ENCODE results near the gene APOBEC3A.
"Not testable (repeated sequence)": the region's sequence is repeated elsewhere in the genome, so short reads cannot be mapped to it uniquely, and the experiment has no call there.

Gene APOBEC3A

DNA sequence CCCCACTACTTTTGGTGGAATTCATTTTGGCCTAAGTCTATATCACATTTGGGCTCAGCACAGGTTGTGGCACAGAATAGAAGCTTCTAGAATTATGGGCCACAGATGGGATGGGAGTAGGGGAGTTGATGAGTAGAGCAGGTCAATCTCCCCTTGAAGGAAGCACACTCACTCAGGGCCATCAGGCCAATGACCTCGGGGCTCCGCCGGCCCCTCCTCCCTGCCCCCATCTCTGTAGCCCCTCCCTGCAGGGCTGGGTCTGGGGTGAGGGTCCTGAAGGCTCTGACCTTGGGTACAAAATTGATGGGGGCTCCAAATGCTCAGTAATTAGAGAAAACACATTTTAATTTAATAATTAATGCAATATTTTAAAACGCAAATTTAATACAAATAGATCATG lies 3.3 kb downstream of the APOBEC3A start:
- DNase-seq = not testable (repeated sequence)

DNA sequence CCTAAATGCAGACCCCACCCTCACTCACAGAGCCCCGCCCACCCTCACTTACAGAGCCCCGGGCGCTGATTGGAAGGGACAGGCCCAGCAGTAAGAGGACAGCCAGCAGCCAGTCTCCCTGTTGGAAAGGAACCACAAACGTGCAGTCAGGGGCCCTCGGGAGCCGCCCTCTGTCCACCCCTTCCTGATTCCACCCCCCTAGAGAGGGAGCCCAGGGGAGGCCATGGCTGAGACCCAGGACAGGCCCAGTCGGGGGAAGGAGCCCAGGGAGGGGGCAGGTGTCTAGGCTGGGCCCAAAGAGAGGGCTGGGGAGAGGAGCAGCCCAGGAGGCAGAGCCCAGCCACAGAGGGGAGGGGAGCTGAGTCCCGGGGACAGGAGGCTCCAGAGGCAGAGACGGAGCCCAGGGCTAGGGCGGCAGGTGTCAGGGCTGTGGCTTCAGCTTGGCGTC lies 5.9 kb downstream of the APOBEC3A start:
- DNase-seq = not testable (repeated sequence)

DNA sequence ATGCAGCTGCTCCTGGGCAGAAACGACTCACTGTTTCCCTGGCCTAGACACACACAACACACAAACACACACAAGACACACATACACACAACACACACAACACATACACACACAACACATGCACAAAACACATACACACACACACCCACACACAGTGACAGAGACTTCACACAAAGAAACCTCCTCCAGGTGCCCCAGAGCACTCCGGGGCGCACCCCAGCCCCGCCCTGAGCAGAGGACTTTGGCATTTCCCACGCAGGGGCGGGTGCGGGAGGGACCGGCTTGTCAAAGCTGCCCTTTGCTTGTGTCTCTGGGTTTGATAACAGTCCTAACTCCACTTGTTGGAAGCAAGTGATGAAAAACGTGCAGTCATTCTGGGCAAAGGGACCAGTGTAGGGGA lies 6.5 kb downstream of the APOBEC3A start:
- no peak for DNase-seq

DNA sequence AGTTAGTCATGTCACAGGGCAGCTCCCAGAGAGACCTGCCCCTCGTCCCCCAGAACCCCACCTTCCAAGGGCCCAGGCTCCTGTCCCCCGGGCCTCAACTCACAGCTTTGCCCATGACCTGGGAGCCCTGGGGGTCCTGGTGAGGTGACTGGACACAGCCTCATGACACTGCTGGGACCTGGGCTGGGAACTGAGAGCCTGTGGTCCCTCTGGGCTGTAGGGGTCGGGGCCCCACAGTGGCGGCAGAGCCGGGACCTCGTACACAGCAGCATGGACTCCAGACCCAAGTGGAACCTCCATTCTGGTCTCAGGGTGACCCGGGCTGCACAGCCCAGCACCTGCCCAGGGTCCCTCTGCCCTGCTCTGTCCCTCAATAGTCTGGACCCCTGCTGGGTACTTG lies 6.9 kb downstream of the APOBEC3A start:
- no peak for DNase-seq

DNA sequence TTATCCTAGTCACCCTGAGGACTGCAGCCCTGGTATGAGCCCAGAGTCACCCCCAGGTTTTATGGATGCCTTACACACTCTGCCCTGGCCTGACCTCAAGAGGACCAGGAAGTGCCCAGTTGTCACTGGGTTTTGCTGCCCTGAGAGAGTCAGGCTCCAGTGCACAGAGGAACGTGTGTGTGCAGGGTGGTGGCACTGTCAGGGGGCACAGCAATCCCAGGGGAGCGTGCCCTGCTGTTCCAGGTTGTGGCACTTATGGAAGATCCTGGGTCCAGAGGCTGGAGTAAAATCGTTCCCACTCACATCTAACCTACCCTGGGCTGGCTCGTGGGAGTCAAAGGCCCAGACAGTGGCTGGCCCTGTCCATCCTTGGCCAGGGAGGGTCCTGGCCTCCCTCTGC lies 7.6 kb downstream of the APOBEC3A start:
- no peak for DNase-seq

DNA sequence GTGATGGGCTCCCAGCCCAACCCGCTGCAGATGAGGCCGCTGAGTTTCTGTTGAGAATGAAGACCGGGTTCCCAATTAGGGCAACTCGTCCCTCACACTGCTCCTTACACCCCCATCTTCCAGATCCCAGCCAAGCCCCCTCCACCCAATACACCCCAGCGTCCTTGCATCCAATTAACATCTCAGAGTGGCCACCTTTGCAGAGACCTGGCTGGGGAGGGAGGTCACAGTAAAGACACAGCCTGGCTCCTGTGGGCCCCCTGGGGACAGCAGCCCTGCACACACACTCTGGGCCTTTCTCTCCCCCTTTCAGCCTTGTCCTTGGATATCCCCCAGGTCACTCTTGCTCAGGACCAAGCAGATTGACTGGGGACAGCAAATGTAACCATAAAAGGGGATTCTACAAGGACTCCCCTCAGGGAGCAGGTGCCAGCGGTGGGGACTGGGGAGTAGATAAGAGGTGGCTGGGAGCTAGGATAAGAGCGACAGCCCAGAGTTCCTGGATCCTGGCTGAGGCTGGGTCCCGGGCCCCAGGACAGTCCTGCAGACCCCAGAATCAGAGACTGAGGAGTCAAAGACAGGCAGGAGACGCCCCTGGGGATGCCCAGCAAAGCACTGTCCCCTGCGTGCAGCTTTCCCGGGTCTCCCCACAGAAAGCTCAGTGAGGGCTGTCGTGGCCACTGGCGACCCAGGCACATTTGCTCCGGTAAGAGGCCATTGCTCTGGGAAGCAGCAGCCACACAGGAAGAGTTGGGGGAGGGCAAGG lies 8.4 kb downstream of the APOBEC3A start:
- no peak for DNase-seq

DNA sequence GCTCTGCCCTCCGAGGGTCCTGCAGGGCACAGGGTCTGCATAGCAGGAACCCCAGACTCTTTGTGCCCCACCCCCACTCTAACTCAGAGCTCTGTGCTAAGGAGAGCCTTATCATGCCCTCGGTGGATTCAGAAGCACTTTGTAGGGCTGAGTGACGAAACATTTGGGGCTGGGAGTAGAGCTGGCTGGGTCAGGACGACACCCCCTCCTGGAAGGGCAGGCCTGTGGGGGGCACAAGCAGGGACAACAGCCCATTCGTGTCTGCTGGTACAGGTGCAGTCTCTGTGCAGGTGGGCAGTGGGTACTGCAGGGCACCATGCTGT lies 8.9 kb downstream of the APOBEC3A start:
- DNase-seq = no peak

DNA sequence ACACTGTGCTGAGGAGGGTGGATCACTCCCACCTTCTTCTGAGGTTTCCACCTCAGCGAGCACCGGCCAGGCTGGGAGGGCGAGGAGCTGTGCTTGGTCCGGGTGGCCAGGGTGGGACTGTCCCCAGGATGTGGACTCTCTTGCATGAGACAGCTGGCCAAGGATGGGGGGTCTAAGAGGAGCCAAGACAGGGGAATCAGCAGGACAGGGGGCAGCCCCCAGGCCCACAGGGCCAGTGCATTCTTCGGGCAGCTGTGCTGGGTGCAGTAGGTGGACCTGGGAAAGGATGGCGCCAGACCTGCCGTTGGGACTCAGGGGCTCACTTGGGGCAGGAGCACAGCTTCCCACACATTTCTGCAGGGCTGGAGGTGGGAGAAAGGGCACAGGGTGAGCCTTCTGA lies 9.5 kb downstream of the APOBEC3A start:
- no peak for DNase-seq

DNA sequence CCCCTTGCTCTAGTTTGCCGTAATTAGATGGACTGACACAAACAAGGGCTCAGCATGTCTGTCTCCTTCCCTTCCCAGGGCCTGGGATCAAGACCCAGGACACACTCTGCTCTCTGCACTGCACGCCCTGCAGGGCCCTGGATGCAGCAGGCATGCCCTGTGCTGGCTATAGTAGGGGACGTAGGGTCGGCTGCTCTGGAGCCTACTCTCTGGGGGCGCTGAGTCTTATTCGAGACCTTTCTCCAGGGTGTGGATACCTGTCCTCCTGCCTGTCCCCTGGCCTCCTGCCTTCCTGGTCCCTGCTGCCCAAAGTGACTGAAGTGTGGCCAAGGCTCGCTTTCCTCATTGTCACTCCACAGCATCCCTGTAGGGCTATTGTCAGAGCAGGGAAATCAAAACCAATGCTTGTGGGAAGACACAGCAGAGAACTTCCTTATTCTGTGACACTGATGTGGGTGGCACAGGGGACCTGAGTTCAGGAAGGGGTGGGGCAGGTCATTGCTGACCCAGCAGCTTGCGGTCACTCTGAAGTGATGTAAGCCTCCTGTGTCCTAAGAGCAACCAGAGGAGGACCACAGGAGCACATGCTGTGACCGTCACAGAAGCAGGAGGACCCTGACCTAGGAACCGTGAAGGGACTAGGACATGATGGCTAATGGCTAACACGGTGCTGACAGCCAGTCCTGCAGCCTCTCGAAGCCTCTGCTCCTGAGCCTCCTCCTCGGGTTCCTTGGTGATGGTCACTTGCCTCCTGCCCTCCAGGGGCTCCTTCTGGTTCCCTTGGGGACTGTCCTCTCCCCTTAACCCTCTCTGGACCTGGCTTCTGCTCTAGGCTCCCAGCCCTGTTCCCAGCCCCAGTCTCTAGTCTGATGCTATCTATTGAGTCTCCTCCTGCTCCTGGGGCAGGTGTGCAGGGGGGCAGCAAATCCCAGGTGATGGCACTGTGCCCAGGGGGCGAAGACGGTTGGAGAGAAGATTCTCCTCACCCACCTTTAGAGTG lies 10.3 kb downstream of the APOBEC3A start:
- no peak for DNase-seq

DNA sequence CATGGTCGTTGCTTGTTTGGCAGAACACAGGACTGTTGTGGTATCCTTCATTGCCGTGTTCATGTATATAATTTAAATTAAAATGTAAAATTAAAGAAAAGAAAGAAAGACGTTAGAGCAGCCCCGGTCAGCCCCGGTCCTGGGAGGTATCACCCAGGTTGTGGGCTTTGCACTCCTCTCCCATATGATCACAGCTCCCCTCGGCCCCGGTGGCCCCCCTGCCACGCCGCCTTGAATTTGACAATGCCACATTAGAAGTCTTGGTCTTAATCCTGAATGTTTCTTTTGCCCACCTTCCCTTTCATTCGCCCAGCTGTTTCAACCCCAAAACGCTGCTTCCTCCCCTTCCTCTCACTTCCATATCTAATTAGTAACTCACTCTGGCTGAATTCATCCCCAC lies 11.4 kb downstream of the APOBEC3A start:
- no peak for DNase-seq

DNA sequence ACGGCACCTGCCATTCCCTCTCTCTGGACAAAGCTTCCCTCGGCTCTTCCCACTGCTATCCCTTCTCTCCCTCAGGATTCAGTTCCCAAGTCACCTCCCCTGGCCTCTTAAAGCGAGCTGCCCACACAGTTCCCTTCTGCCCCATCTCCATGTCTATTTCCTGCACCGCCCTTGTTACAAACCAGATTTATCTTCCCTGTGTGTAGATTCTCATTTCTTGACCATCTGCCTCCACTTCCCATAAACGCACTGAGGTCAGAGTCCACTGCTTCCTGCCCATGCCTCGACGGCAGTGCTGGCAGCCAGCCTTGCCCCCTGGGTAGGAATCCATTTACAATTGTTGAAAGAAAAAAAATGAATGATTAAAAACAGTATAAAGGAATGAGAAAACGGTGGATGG lies 13.1 kb downstream of the APOBEC3A start:
- no peak for DNase-seq

DNA sequence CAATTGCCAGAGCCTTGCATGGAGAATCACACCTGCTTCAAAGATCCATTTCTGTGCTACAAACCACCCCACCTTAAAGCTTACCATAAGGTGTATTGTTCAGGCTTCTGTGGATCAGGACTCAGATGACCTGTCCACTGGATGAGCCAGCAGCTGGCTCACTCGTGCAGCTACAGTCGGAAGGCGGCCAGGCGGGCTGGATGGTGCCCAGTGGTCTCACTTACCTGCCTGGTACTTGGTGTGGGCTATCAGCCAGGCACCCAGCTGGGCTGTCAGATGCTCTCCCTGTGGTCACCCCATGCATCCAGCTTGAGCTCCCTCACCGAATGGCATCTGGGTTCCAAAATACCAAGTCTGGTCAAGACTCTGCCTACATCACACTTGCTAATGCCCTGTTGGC lies 13.8 kb downstream of the APOBEC3A start:
- no peak for DNase-seq

DNA sequence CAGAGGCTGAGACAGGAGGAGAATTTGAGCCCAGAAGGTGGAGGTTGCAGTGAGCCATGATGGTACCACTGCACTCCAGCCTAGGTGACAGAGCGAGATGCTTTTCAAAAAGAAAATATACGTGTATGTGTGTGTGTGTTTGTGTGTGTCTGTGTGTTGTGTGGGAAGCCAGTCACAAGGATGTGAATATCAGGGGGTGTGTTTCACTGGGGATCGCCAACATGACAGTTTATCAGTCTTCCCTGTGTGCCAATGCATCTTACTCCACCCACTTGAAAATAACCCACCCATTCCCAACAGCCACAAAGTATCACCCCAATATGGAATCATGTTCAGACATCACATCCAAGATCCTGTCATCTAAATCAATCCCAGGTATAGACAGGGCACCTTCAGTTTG lies 14.4 kb downstream of the APOBEC3A start:
- no peak for DNase-seq

DNA sequence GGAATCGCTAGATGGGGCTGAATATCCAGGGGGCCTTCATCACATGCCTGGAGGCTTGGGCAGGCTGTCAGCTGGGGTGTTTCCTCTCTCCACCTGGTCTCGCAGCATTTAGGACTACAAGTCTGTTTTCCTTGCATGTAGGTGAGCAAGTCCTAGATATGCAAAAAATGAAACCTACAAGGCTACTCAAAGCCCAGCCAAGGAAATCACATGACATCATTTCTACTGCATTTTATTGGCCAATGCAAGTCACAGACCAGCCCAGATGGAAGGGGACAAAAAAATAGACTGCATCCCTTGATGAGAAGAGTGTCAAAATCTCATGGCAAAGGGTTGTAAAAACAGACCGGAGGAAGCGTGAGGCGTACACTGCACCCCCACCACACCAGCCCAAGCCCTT lies 15.1 kb downstream of the APOBEC3A start:
- DNase-seq = no peak

DNA sequence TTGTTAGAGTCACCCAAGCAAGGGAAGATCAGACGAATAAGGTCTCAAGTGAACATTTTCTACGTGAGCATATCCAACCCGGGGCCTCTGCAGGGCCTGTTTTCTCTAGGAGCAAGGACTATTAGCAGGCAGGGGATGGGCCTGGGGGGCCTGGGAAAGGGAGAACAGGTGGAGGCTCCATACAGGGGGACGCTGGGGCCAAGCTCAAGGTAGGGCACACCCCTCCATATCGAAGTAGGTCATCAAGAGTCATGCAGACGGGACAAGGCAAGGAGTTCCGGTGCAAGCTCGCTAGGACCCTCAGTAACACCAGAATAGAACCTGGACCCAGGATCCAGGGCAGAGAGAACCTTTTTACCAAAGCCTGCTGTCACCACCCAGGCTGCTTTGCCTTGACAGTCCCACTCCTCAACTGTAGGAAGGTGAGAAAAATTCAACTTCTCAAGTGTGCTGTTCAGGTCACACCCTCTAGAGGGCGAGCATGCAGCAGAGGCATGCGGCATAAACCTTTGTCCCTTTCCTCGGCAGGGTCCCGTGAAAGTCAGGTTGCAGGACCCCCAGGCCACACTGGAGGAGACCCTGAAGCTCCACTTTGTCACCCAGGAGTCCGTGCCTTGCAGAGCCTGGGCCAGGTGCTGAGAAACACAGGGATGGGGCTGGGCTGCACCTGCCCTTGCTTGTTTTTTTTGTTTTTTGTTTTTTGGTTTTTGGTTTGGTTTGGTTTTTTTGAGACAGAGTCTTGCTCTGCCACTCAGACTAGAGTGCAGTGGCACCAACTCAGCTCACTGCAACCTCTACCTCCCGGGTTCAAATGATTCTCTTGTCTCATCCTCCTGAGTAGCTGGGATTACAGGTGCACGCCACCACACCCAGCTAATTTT lies 16.1 kb downstream of the APOBEC3A start:
- no peak for DNase-seq

DNA sequence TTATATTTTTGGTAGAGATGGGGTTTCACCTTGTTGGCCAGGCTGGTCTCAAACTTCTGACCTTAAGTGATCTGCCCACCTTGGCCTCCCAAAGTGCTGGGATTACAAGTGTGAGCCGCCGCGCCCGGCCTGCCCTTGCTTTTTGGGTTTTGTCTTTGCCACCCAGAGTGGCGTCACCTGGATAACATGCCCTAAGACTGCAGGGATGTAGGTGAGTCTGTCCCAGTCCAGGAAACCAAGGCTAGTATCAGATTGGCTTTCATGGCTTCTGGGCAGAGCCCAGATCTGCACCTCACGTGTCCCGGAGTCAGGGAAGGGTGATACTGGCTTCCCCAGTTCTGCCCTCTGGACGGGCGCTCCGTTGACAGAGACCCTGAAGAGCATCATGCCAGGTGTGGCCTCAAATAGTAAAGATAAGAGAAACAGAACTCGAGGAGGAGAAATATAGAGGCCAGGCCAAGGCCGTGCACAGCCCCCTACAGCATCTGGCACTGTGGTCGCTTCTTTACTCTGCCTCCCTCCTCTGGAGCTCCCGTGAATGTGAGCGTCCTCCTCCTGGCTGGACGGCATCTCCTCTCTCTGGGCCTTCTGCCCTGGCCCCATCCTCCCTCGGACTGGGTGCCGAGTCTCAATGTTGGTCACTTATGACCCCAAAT lies 16.9 kb downstream of the APOBEC3A start:
- no peak for DNase-seq

DNA sequence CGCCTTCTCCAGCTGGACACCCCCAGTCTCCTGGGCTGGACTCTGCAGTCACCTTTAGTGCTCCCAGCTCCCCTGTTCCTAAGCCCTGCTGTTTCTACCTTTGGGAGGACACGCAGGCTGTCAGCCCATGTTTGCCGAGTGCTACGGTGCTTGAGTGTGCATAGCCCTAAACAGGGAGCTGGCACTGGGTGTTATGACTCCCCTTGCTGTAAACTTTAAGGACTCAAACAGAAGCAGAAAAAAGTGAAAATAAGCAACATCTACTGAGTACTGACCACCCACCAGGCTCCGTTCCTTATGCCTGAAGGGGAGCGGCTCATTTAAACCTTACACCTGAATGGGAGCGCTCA lies 17.4 kb downstream of the APOBEC3A start:
- DNase-seq = no peak

DNA sequence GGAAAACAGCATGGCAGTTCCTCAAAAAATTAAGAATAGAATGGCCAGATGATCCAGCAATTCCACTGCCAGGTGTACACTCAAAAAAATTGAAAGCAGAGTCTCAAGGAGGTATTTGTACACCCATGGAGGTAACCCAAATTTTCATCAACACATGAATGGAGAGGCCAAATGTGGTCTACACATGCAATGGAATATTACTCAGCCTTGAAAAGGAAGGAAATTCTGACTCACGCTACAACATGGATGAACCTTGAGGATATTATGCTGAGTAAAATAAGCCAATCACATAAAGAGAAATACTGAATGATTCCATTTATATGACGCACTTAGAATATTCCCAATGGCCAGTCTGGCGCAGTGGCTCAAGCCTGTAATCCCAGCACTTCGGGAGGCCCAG lies 19.9 kb downstream of the APOBEC3A start:
- not testable (repeated sequence) for DNase-seq

DNA sequence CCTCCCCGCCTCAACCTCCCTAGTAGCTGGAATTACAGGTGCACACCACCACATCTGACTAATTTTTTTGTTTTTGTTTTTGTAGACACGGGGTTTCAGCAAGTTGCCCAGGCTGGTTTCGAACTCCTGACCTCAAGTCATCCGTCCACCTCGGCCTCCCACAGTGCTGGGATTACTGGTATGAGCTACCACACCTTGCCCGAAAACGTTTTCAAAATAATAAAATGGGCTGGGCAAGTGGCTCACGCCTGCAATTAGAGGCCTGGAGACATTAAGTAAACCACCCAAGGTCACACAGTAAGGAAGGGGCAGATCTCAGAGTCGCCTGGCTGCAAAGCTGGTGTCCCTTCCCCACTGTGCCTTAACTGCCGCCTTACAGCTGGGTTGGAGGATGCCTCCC lies 23.2 kb downstream of the APOBEC3A start:
- not testable (repeated sequence) for DNase-seq

DNA sequence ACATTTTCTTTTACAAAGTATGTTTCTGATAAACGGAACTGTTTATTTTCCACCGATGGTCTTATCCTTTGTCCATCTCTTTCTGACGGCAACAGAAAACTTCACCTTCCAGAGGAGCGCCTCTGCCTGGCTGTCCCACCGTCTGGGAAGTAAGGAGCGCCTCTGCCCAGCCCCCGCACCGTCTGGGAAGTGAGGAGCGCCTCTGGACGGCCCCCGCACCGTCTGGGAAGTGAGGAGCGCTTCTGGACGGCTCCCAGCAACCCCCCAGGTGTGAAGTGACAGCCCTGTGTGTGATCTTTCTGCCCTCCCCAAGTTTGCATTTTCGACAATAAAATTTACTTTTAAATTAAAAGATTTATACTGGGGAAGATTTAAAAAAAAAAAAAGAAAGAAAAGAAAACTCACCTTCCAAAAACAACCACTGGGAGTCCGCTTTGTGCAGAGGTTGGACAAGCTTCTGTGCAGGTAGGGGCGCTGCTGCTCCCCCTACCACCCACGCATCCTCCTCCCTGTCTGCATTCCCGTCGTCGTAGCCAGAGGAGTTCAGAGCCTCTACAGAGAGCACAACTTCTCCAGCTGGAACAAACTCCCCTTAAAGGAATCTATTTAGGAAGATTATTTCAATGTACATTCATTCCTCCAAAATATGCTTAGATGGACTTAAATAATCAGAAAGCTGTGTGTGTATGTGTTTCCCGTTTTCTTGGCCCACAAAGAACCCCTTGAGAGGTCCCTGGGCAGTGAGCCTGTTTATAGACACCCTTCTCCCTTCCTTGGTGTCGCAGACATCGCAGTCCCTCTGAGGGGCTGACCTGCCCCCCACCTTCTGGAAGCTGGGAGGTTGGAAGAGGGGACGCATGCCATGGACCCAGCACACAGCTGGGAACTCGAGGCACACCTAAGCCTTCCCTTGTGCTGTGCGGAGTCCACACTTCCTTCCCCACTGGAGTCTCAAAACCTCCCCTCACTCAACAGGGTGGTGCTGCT lies 23.9 kb downstream of the APOBEC3A start:
- DNase-seq = no peak
